GM18873 (cell line): ENCODE data around the gene TTC1.
"Not testable (repeated sequence)": the region's sequence is repeated elsewhere in the genome, so short reads cannot be mapped to it uniquely, and the experiment has no call there.

ENCODE experiments used
- ATAC-seq: cut with Tn5 transposase; IDR thresholded peaks from one replicate; pipeline ENCODE4 v1.9.1; 2021; ENCODE audit warnings: mild to moderate bottlenecking, moderate library complexity, moderate number of reproducible peaks; ENCODE audit not compliant: unreplicated experiment, low FRiP score

TTC1 gene

DNA sequence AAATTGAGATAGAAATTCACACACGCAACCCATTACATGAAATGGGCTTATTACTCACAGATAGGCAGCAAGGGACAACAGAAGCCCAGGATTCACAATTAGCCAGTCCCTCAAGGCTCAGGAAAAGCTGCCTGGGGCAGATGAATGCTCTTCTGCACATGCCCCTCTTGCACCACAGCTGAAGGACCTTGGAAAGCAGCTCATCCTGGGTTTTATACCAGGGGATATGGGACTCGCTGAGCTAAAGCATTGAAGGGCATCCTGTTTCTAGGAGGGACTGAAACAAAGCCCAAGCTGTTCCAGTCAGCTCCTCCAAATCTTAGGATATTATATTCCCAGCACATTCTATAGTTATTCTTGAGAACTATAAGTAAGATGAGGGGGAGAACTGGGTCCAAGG, 15.7 kb upstream of the TTC1 start:
- ATAC-seq: no peak

DNA sequence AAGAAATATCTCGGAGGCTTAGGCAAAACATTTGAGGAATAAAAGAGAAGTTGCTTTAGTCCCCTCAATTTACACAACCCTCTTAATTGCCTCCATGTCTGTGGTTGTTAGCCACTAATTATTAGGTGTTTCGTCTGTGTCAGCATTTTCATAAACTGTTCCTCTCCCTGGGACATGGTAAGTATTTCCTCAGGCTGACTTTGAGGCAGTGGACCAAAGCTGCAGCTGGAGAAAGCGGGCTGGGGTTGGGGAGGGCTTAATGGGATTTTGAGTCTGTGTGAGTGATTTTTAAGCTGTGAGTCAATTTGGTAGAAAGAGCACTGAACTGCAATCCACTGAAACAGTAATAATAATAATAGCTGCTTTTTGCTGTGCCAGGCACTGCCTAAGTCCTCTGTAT, 13.0 kb upstream of the TTC1 start:
- ATAC-seq: no peak

DNA sequence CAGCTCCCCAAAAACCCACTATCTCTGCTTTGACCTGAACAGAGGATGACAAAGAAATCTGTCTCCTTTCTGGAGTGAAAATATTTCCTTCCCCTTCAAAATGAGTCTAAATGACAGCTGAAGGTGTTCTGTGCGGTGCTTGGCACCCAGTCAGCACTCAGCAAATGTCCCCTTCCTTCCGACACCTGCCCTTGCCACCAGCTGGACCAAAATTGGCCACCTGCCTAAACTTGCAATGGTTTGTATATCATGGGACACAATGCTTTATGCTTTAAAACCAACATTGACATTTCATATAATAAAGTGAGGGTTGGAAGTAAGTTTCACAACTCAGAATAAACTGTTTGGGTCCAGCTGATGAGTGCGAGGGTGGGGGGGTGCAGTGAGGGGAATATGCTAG, 7.5 kb upstream of the TTC1 start:
- ATAC-seq: no peak

- no peak for ATAC-seq
These were observed 1.4 kb upstream of the TTC1 start for GRCh38 chr5:160007514-160007913.

DNA sequence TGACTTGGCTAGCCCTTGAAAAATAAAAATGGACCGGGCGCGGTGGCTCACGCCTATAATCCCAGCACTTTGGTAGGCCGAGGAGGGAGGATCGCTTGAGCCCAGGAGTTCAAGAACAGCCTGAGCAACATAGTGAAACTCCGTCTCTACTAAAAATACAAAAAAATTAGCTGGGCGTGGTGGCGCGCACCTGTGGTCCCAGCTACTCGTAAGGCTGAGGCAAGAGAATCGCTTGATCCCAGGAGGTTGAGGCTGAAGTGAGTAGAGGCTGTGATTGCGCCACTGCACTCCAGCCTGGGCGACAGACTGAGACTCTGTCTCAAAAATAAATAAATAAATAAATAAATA, 436 bp upstream of the TTC1 start:
- not testable (repeated sequence) for ATAC-seq

DNA sequence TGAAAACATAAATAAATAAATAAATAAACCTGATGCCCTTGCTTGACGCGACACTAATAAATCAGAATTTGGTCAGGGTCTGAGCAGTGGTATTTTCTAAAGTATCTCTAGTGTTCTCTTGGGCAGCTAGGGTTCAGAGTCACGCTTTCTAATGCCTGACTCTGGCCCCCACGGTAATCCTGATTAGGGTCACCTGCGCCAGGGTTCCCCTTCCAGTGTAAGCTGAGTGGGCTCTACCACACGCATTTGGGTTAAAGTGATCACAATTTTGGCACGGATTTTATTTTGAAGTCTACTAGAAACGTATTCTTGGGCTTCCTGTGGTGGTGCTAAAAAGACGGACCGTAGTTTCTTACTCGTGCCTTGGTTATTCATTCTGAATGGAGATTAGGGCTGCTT, 651 bp downstream of the TTC1 start:
- ATAC-seq: no peak

- no peak for ATAC-seq
These were observed 2.5 kb downstream of the TTC1 start for GRCh38 chr5:160011471-160011870.

DNA sequence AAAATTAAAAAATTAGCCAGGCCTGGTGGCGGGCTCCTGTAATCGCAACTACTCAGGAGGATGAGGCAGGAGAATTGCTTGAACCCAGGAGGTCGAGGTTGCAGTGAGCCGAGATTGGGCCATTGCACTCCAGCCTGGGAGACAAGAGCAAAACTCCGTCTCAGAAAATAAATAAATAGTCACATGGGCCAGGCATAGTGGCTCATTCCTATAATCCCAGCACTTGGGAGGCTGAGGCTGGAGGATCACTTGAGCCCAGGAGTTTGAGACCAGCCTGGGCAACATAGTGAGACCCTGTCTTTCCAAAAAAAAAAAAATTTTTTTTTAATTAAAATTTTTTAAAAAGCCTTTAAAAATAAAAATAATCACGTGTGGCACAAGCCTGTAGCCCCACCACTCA, 5.3 kb downstream of the TTC1 start:
- not testable (repeated sequence) for ATAC-seq

DNA sequence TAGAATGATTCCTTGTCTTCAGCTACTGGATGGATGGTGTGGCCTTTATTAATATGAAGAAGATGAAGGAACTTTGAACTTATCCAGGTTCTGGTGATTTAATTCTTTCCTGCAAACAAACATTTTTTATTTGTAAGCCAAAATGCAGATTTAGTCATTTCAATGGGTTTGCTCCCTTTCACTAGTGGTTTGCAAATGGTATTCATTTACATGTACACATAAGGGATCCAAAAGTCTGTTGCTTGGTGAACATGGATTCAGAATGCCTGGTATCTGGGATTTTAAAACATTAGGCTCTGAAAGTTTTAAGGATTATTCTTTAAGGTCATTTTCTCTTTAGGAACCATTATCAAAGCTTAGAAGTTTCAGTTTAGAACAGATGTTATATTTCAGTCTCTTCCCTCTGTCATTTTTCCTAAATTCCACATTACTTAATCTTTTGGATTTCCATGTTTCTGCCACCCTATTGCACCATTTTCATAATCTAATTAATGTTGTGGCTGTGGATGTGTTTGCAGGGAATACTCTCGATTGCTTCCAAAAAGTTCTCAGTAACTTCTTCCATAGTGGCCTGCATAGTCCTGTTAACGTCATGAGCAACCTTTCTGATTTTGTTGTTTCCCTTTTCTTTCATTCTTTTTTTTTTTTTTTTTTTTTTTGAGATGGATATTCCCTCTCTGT, 10.1 kb downstream of the TTC1 start:
- ATAC-seq: no peak

GRCh38 chr5:160020266-160020770, 11.4 kb downstream of the TTC1 start:
- ATAC-seq: no peak

- no peak for ATAC-seq
These were observed 12.0 kb downstream of the TTC1 start for GRCh38 chr5:160020964-160021363.

DNA sequence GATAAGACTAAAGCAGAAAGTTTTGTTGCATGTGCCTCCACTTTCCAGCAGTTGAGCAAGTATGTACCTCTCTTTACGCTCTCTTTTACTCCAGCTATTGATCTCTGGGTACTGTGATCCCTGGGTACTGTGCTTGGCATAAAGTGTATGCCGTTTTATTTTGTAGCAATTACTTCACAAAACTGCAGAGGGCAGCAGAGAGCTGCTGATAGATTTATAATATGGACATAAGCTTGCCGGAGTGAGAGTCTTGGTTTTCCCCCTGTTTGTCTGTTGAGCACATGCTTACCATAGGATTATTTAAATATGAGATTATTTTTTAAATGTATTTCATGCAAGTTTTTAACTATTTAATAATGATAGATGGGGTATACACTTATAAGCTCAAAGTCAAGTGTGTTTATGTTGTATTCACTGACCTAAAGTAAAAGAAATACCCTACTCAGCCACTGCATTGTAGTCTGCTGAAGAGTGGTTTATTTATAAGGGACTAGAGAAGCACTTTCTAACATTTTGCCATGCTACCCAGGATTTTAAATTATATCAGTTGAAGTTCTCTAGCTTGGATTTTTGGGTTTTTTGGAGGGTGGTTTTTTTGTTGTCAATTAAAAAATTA, 13.0 kb downstream of the TTC1 start:
- ATAC-seq: peak; percentile 86

DNA sequence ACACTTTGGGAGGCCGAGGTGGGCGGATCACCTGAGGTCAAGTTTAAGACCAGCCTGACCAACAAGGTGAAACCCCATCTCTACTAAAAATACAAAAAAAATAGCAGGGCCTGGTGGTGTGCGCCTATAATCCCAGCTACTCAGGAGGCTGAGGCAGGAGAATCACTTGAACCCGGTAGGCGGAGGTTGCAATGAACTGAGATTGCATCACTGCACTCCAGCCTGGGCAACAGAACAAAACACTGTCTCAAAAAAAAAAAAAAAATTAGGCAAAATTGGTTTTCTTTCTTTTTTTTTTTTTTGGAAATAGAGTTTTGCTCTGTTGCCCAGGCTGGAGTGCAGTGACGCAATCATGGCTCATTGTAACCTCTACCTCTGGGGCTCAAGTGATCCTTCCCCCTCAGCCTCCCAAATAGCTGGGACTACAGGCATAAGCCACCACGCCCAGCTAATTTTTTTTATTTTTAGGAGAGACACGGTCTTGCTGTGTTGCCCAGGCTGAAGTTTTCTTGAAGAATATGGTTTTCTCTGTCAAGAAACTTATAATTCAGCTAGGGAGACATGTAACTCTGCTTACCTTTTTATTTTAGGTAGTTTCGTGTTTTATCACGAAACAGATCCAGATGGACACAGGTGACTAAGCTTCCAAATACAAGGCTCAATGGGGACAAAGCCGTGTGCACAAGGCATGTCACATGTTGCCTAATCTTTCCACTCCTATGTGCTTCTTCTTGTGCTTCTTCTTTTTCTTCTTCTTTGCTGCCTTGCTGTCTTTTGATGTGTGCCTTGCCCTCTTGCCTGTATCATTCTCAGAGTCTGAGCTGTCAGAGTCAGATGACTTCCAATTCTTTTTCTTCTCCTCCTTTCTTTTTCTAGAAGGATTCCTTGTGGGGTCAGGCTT, 14.3 kb downstream of the TTC1 start:
- ATAC-seq: no peak

GRCh38 chr5:160023908-160024630, 15.1 kb downstream of the TTC1 start:
- ATAC-seq: no peak

DNA sequence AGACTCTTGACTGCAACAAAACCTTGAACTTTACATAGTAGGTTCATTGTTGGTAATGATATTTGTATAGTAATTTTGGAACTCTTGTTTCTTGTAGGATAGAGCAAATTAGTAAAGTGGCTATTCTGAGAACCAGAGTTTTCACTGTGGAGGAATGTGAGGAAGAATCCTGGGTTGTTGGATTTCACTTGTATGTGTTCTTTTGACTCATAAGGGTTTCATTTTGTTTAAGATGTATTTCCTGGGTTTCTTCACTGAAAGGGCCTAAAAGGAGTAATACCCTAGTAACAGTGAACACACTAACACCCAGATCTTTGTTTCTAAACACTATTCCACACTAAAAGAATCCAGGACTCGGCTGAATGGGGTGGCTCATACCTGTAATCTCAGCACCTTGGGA, 20.1 kb downstream of the TTC1 start:
- ATAC-seq: no peak

- no peak for ATAC-seq
These were observed 20.7 kb downstream of the TTC1 start for GRCh38 chr5:160029540-160030139.

GRCh38 chr5:160030631-160031377, 21.9 kb downstream of the TTC1 start:
- no peak for ATAC-seq

DNA sequence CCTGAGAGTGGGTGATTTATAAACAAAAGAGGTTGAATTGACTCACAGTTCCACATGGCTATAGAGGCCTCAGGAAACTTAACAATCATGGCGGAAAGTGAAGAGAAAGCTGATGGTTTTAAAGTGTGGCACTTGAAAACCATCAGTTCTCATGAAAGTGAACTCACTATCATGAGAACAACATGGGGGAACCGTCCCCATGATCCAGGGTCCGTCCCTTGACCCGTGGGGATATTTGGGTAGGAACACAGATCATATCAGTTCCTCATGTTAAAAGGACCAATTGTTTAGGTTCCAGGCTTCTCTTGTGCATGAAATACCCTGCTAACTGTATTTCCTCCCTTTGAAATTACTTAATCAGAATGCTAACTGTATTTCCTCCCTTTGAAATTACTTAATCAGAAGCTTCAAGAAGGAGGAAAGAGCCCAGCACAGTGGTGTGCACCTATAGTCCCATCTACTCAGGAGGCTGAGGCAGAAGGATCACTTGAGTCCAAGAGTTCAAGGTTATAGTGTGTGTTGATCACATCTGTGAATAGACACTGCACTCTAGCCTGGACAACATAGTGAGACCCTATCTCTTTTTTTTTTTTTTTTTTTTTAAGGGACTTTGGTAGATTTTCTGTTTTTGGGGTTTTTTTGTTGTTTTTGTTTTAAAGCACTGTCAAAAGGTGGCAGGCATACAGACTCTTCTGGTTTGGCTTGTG, 24.8 kb downstream of the TTC1 start:
- ATAC-seq: no peak

DNA sequence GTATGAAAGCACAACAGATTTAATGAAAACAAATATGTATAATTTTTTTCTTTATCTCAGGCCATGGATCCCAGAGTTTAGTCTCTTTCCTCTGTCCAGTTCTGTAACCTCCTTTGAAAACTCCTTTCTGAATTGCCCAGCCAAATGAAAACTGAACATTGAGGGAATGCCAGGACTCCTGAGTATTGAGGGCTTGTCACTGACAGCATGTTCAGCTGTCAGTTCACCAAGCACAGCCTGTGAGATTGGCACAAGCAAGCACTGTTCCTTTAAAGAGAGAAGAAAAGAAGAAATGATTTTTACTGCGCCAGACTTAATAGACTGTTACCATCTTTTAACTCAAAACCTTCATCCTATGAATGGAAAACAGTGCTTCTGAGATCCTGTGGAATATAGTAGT, 27.3 kb downstream of the TTC1 start:
- ATAC-seq: no peak
